A673 (cell line): ENCODE measurements around the gene AZIN2. TPM values are rescaled to one million over a fixed set of nuclear protein-coding genes. Genes with fewer than 3 reads are reported as not detected.
"Not testable (repeated sequence)": the region's sequence is repeated elsewhere in the genome, so short reads cannot be mapped to it uniquely, and the experiment has no call there.

Source experiments
- BruUV-seq: library from RNA; stranded (reverse); fragments of 400-500 nt; replicated peaks from 2 replicates; lab custom pipeline; 2021; lab: Mats Ljungman, UMichigan
- CTCF ChIA-PET: fragments of 300-600 bp; sonication (Branson Sonifier 250); formaldehyde crosslinking; loops from one replicate; lab custom pipeline; 2022; ENCODE audit warnings: antibody characterized with exemption; lab: Charles Lee
- POLR2A ChIA-PET: fragments of 300-600 bp; sonication (Branson Sonifier 250); formaldehyde crosslinking; loops from one replicate; lab custom pipeline; 2022; ENCODE audit warnings: antibody characterized with exemption; ENCODE audit not compliant: low non-redundant PET; lab: Charles Lee
- DNase-seq: peaks from one replicate; pipeline ENCODE4 v3.0.0-alpha.2; 2015; ENCODE audit warnings: low spot score
- H3K27ac ChIP-seq: fragments of 200-600 bp; sonication (generic); 2 replicates; pipeline ENCODE4 v1.5.1; 2016; ENCODE audit warnings: mixed run types, low read depth, mild to moderate bottlenecking, mixed read lengths, antibody characterized with exemption, low read length; ENCODE audit not compliant: poor library complexity, severe bottlenecking
- H3K27me3 ChIP-seq: fragments of 200-600 bp; sonication (generic); replicated peaks from 2 replicates; pipeline ENCODE4 v1.6.1; 2017; ENCODE audit warnings: mixed run types, low read depth, mild to moderate bottlenecking, mixed read lengths, antibody characterized with exemption, low read length; ENCODE audit not compliant: insufficient read depth, poor library complexity
- H3K36me3 ChIP-seq: fragments of 200-600 bp; sonication (generic); 2 replicates; pipeline ENCODE4 v1.6.1; 2016; ENCODE audit warnings: mixed run types, mild to moderate bottlenecking, mixed read lengths, antibody characterized with exemption, low read length; ENCODE audit not compliant: insufficient read depth, poor library complexity, severe bottlenecking
- H3K4me1 ChIP-seq: fragments of 200-600 bp; sonication (generic); 2 replicates; pipeline ENCODE4 v1.6.1; 2017; ENCODE audit warnings: mixed run types, mild to moderate bottlenecking, mixed read lengths, antibody characterized with exemption, low read length; ENCODE audit not compliant: insufficient read depth, poor library complexity, severe bottlenecking
- H3K4me3 ChIP-seq: fragments of 200-600 bp; sonication (generic); 2 replicates; pipeline ENCODE4 v1.5.1; 2016; ENCODE audit warnings: low read depth, mixed run types, mild to moderate bottlenecking, mixed read lengths, low read length; ENCODE audit not compliant: poor library complexity, severe bottlenecking
- H3K9me3 ChIP-seq: fragments of 200-600 bp; sonication (generic); 2 replicates; pipeline ENCODE4 v1.6.1; 2016; ENCODE audit warnings: mixed run types, low read depth, mild to moderate bottlenecking, mixed read lengths, antibody characterized with exemption, low read length; ENCODE audit not compliant: poor library complexity, severe bottlenecking
- CTCF ChIP-seq: fragments of 300-800, 200-600 bp; sonication (generic); conservative IDR thresholded peaks from 2 replicates; pipeline ENCODE4 v1.5.1; 2017; ENCODE audit warnings: low read depth, mild to moderate bottlenecking, antibody characterized with exemption, low read length, moderate library complexity, mixed read lengths
- EZH2 ChIP-seq: fragments of 200-600 bp; sonication (generic); IDR thresholded peaks from 2 replicates; pipeline ENCODE4 v1.6.1; 2017; ENCODE audit warnings: borderline replicate concordance, low read depth, mild to moderate bottlenecking, mixed read lengths, antibody characterized with exemption, low read length; ENCODE audit not compliant: poor library complexity, severe bottlenecking
- intact Hi-C: fragments of 100-400 bp; cut with micrococcal nuclease; formaldehyde crosslinking; loops from one replicate; pipeline ENCODE4 v1.10.0; 2022; ENCODE audit not compliant: unreplicated experiment
- total RNA-seq: library from RNA; stranded (reverse); gene quantifications from 2 replicates; pipeline ENCODE4 v1.2.3, GENCODE V29; 2021

The AZIN2 gene
- total RNA-seq, 1 experiment from 2014 or later: 4.6 TPM

- Histone ChIP-seq H3K27ac (no peak overlapping the region), H3K27me3 (no peaks in the 10 kb centered on the region), H3K36me3 (no peaks in the 10 kb centered on the region), H3K9me3 (no peaks in the 10 kb centered on the region), H3K4me1 (peaks cover 2% of the 10 kb centered on the region), H3K4me3 (no peak overlapping the region)
- no peak for DNase-seq
- no peak for TF ChIP-seq EZH2
- no peak for TF ChIP-seq CTCF
- ChIA-PET CTCF (no interaction called here), POLR2A (no interaction called here)
- intact Hi-C loops: no loop called here
- no TSS peak for BruUV-seq
Measured at GRCh38 chr1:33045246-33045645, 35.7 kb upstream of the AZIN2 start.

- BruUV-seq: no TSS peak
- Histone ChIP-seq H3K4me1 (peaks cover 3% of the 10 kb centered on the region), H3K36me3 (no peaks in the 10 kb centered on the region), H3K4me3 (no peak overlapping the region), H3K27ac (no peak overlapping the region), H3K9me3 (no peaks in the 10 kb centered on the region), H3K27me3 (no peaks in the 10 kb centered on the region)
- ChIA-PET CTCF (no interaction called here), POLR2A (no interaction called here)
- intact Hi-C loops: no loop called here
- TF ChIP-seq EZH2 (no peak), CTCF (no peak)
- no peak for DNase-seq
Measured at GRCh38 chr1:33045814-33046213, 35.1 kb upstream of the AZIN2 start.

GRCh38 chr1:33046234-33046633 is 34.7 kb upstream of the AZIN2 start:
- POLR2A ChIA-PET: interaction anchor here (0.7 kb wide), 1 partner anchor 1997 kb away, joined by 21 read pairs; no protein-coding TSS in a partner anchor
- H3K27ac ChIP-seq, H3K4me1 ChIP-seq, H3K27me3 ChIP-seq, CTCF ChIA-PET, DNase-seq, H3K36me3 ChIP-seq, H3K9me3 ChIP-seq, intact Hi-C loops, H3K4me3 ChIP-seq, BruUV-seq: not testable (repeated sequence)

- POLR2A ChIA-PET: no interaction called here
Measured at GRCh38 chr1:33047290-33047689, 33.7 kb upstream of the AZIN2 start.

More at GRCh38 chr1:33047290-33047689, 33.7 kb upstream of the AZIN2 start:
- H3K9me3 ChIP-seq: no peaks in the 10 kb centered on the region
- BruUV-seq: no TSS peak
- no peaks in the 10 kb centered on the region for H3K27me3 ChIP-seq
- H3K4me1 ChIP-seq: peaks cover 3% of the 10 kb centered on the region
- no peak for DNase-seq
- no peaks in the 10 kb centered on the region for H3K36me3 ChIP-seq
- CTCF ChIA-PET: no interaction called here
- intact Hi-C loops: no loop called here
- H3K4me3 ChIP-seq: no peak overlapping the region
- no peak for TF ChIP-seq CTCF
- no peak for TF ChIP-seq EZH2
- H3K27ac ChIP-seq: no peak overlapping the region
